ENCODE results near the gene CARTPT.

CARTPT gene

DNA sequence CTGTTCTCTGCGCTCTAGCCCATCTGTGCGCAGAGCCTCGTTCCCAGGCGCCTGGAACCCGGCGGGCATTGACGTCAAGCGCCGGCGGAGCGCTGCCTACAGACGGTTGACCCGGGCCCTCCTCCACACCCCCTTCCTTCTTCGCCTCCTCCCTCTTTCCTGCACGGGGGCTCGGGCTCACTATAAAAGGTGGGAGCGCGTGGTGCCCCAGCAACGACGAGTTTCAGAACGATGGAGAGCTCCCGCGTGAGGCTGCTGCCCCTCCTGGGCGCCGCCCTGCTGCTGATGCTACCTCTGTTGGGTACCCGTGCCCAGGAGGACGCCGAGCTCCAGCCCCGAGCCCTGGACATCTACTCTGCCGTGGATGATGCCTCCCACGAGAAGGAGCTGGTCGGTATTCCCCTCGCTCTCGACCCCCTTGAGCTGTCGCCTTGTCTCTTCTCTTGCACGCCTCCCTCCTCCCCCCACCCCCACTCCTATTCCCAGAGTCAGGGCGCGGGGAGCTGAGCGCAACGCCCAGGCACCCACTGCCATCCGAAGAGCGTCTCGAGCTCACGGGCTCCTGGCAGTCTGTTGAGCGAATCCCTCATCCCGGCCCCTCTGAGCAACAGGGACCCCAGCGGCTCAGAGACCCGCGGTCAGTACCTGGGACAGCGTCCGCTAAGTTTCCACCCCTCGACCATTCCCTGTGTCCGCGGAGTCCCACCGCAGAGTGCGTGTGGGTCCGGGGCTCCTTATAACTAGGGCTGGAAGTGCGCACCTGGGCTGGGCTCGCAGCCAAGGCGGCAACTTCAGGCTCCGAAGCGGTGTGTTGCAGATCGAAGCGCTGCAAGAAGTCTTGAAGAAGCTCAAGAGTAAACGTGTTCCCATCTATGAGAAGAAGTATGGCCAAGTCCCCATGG, at the start of gene CARTPT:
TSS of gene CARTPT (plus strand) at position 213 of the 902 bp plus-strand sequence. CDS start at position 232, 19 bp downstream.
- no peak for DNase-seq

GRCh38 chr5:71677977-71678376, 41.1 kb upstream of the CARTPT start:
- DNase-seq: no peak

DNA sequence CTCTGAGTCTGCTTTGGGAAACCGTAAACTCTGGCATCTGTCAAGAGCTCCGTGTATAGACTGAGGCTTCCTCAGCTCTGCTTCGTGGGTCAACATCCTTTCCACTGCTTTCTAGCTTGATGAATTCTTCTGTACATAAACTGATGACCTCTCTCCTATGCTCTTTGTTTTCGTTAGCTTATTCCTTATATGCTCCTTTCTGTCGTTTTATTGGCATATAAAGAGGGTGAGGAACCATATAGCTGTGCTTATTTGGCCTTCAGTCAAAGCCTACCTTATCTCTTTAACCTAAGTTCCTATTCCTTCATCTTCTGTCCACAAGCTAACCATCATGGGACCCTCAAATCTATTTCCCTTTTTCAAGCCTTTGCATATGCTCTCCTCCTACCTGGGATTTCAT, 39.4 kb upstream of the CARTPT start:
- DNase-seq: no peak

GRCh38 chr5:71680510-71680909, 38.6 kb upstream of the CARTPT start:
- DNase-seq: no peak

DNA sequence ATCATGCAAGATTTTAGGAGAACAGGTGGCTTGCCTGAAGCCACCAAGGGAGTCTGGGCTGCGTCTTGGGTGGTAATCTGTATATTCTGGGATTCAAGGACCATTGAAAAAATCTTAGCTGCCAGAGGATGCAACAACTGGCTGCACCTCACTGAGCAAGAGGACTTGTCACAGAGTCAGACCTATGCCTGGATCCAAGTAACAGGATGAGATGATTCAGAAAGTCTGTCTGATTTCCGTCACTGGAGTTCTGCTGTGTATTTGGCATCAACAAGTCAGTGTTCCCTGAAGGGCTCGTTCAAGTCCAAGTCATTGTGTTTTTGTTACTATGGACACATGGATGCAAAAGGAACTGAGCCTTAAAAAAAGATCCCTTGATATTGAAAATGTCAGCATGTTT, 37.8 kb upstream of the CARTPT start:
- DNase-seq: no peak

- no peak for DNase-seq
Measured at GRCh38 chr5:71684309-71684708, 34.8 kb upstream of the CARTPT start.

GRCh38 chr5:71693828-71694427, 25.1 kb upstream of the CARTPT start:
- no peak for DNase-seq

DNA sequence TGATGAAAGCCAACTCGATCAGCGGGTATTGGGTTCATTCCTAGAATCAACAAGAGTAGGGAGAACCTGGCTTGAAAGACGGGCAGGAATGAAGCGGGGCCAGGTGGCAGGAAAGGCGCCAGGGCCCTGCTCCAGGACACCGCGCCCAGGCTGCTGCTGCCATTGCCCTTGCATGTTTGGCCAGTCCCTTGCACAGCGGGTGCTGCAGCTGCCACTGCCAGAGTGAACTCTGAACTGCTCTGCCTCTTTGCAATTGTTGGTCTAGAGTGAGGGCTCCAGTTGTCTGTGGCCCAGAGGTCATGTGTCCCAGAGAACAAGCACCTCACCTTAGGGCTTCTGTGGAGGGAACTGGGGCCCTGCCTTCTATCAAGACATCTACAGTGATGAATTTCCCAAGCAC, 24.0 kb upstream of the CARTPT start:
- DNase-seq: no peak

- no peak for DNase-seq
Measured at GRCh38 chr5:71695595-71695994, 23.5 kb upstream of the CARTPT start.

- no peak for DNase-seq
Measured at GRCh38 chr5:71697967-71698366, 21.1 kb upstream of the CARTPT start.

DNA sequence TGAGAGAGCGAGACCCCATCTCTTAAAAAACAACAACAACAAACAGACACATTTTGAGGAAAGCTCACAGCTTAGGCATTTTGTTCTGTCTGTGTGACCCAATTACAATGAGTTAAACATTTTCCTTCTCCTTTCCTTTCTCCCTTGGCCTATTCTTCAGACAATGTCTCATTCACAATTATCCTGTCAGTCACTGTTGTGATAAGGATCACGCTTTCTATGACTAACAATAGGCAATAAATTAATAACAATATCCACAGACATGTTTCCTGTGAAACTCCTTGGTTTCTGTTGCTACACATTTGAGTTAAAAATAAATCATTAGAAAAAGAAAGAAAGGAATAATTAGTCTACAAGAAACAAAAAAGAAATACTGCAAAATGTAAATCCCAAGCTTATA, 19.8 kb upstream of the CARTPT start:
- DNase-seq: no peak

DNA sequence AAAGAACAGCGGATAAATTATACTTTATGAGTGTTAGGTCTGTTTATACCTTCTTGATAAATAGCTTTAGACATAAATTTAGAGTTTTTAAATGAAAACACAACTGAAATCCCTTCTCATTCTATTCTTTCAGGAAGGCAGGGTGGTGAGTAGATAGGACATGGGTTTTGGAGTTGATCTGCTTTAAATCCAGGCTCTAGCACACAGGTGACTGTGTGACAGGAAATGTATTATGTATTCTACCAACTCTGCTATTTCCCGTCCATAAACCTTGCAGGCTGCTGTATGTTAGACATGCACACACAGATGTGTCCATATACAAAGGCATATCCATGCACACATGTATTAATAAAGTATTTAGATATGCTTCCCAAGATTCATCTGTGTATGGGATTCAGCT, 19.3 kb upstream of the CARTPT start:
- no peak for DNase-seq

GRCh38 chr5:71700803-71701202, 18.3 kb upstream of the CARTPT start:
- no peak for DNase-seq

- DNase-seq: no peak
Measured at GRCh38 chr5:71701407-71701806, 17.7 kb upstream of the CARTPT start.

- no peak for DNase-seq
Measured at GRCh38 chr5:71703941-71704340, 15.1 kb upstream of the CARTPT start.

- DNase-seq: no peak
Measured at GRCh38 chr5:71705421-71705820, 13.7 kb upstream of the CARTPT start.

DNA sequence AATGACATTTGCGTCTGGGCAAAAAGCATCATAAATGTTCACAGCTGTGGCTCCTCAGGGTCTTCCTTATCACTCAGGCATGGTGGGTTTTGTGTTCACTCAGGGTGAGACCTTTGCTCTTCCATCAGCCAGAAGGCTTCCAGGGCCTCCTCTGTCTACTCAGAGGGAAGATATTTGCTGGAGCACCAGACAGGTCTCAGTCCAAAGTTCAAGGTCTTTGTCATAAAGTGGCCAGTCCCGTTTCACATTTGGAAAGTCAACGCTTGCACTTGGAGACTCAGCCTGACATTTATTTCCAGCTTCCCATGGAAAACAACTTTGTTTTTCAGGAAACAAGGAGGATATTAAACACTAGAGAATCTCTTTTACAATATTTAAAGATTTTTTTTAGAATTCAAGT, 12.2 kb upstream of the CARTPT start:
- no peak for DNase-seq

DNA sequence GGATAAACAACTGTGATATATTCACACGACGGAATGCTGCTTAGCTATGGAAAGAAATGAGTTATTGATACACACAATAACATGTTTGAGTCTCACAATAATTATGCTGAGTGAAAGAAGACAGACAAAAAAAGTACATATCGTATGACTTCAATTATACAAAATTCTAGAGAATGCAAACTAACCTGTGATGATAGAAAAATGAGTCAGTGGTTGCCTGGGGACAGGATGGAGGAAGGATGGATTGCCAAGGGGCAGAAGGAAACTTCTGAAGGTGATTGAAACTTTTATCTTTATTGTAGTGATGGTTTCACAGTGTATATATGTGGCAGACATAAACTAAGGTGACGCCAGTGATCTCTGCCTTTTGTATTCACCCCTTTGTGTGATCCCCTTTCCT, 7.5 kb upstream of the CARTPT start:
- DNase-seq: no peak

GRCh38 chr5:71714911-71715310, 4.2 kb upstream of the CARTPT start:
- DNase-seq: no peak

DNA sequence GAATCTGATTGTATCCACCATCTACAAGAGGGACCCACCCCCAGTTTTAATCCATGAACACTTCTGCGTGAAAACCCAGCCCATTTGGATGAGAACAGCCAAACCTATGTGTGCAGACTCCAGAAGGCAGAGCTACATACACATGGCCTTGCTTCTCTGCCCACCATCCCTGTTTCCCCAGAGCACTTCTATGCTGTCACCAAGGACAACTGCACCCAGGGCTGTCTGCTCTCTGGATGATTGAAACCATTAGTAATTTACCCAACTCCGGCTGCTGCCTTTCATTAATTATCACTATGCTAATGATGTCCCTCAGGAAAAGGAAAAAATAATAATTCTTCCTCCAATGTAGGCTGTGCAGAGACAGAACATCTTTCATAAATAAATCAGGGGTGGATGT, 8.9 kb downstream of the CARTPT start:
- no peak for DNase-seq

DNA sequence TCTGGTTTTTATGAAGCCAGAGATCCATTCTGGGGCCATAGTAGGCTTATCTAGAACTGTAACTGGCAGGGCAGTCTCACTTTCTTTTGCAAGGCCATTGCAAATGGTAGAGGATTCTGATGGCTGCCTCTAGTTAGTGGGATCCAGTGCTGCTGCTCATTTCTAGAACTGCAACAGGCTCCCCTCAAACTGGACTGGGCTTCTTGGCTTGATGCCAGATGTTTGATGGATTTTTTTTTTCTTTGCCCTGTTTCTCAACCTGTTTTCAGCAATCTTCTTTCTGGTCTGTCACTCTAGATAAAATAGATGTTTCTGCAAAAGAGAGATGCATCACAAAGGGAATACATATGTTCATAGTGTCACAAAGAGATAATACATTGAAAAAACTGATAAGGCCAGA, 11.9 kb downstream of the CARTPT start:
- DNase-seq: no peak

DNA sequence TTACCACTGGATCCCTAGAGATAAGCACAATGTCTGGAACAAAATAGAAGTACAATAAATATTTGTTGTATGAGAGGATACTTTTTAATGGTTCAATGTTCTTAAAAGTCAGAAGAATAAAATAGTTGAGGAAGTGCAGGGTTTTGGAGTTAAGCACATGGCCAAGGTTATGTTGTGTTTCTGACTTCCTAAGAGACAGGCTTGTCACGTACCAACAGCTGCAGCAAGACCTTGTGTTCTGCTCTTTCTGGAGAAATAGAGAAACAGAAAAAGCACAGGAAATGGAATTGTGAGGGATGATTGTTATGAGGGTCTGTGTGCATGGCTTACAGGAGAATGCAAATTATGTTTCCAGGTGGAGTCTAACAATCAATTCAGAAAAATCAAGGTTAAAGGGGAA, 12.9 kb downstream of the CARTPT start:
- no peak for DNase-seq

DNA sequence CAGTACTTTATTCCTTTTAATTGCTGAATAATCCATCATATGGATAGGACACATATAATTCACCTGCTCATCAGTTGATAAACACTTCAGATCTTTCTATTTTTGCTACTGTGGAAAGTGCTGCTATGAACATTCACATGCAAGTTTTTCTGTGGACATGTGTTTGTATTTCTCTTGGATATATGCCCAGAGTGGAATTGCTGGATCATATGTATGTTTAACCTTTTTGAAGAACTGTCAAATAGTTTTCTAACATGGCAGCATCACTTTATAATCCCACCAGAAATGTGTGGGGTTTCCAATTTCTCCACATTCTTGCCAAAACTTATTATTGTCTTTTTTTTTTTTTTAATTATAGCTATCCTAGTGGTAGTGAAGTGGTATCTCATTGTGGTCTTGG, 15.1 kb downstream of the CARTPT start:
- DNase-seq: no peak

- no peak for DNase-seq
Measured at GRCh38 chr5:71737931-71738539, 19.0 kb downstream of the CARTPT start.
